OCI-LY1 (cell line): ENCODE data around the gene P2RX6.

Experiments
- H2AFZ ChIP-seq: fragments of 200-600 bp; sonication (generic), shearing (Covaris generic); 2 replicates; pipeline ENCODE4 v1.6.0; 2014; ENCODE audit warnings: antibody characterized with exemption, mild to moderate bottlenecking, low read length
- H3F3A ChIP-seq: fragments of 200-600 bp; sonication (generic), shearing (Covaris generic); 2 replicates; pipeline ENCODE4 v1.6.0; 2014; ENCODE audit warnings: mild to moderate bottlenecking, antibody characterized with exemption, low read length, moderate library complexity; ENCODE audit not compliant: insufficient read depth
- H3K27ac ChIP-seq: fragments of 200-600 bp; sonication (generic); 2 replicates; pipeline ENCODE4 v1.5.1; 2014; ENCODE audit warnings: low read length, mixed run types, mild to moderate bottlenecking, low read depth; ENCODE audit not compliant: poor library complexity, severe bottlenecking
- H3K27me3 ChIP-seq: fragments of 200-600 bp; sonication (generic); 2 replicates; pipeline ENCODE4 v1.6.0; 2014; ENCODE audit warnings: antibody characterized with exemption, mild to moderate bottlenecking, low read length, moderate library complexity; ENCODE audit not compliant: insufficient read depth
- H3K36me3 ChIP-seq: fragments of 200-600 bp; sonication (generic); 2 replicates; pipeline ENCODE4 v1.6.1; 2014; ENCODE audit warnings: mild to moderate bottlenecking, antibody characterized with exemption, low read length, moderate library complexity, mixed read lengths; ENCODE audit not compliant: insufficient read depth
- H3K4me1 ChIP-seq: fragments of 200-600 bp; sonication (generic); 2 replicates; pipeline ENCODE4 v1.5.1; 2014; ENCODE audit warnings: mild to moderate bottlenecking, low read length, moderate library complexity; ENCODE audit not compliant: insufficient read depth, severe bottlenecking
- H3K4me2 ChIP-seq: fragments of 200-600 bp; sonication (generic), shearing (Covaris generic); 2 replicates; pipeline ENCODE4 v1.6.1; 2014; ENCODE audit warnings: low read length
- H3K4me3 ChIP-seq: fragments of 200-600 bp; sonication (generic); 2 replicates; pipeline ENCODE4 v1.5.1; 2014; ENCODE audit warnings: low read length, low read depth, mild to moderate bottlenecking, mixed read lengths; ENCODE audit not compliant: poor library complexity, severe bottlenecking
- H3K79me2 ChIP-seq: fragments of 200-600 bp; shearing (Covaris generic); 2 replicates; pipeline ENCODE4 v1.6.1; 2016; ENCODE audit warnings: mixed run types, low read length, mixed read lengths; ENCODE audit not compliant: insufficient read depth
- H3K9ac ChIP-seq: fragments of 200-600 bp; sonication (generic), shearing (Covaris generic); 2 replicates; pipeline ENCODE4 v1.6.1; 2014; ENCODE audit warnings: mild to moderate bottlenecking, low read length, mixed read lengths
- H3K9me2 ChIP-seq: fragments of 200-600 bp; sonication (generic), shearing (Covaris generic); 2 replicates; pipeline ENCODE4 v1.6.1; 2014; ENCODE audit warnings: low read depth, mild to moderate bottlenecking, low read length, mixed read lengths
- H3K9me3 ChIP-seq: fragments of 200-600 bp; shearing (Covaris generic); 2 replicates; pipeline ENCODE4 v1.6.1; 2014; ENCODE audit warnings: low read length, mixed read lengths
- H4K20me1 ChIP-seq: fragments of 200-600 bp; sonication (generic), shearing (Covaris generic); 2 replicates; pipeline ENCODE4 v1.6.0; 2016; ENCODE audit warnings: mild to moderate bottlenecking, low read length; ENCODE audit not compliant: insufficient read depth
- EZH2 ChIP-seq: fragments of 200-600 bp; sonication (generic), shearing (Covaris generic); IDR thresholded peaks from 2 replicates; pipeline ENCODE4 v1.8.0; 2017; ENCODE audit warnings: borderline replicate concordance, mixed run types, mild to moderate bottlenecking, antibody characterized with exemption, low read length, moderate library complexity, mixed read lengths
- TF ChIP-seq, protein P1 (sequence below): fragments of 200-600 bp; sonication (generic), shearing (Covaris generic); IDR thresholded peaks from 2 replicates; pipeline ENCODE4 v1.5.1; 2017; ENCODE audit warnings: mild to moderate bottlenecking, antibody characterized with exemption, low read length, moderate library complexity, mixed read lengths

The P2RX6 gene

DNA sequence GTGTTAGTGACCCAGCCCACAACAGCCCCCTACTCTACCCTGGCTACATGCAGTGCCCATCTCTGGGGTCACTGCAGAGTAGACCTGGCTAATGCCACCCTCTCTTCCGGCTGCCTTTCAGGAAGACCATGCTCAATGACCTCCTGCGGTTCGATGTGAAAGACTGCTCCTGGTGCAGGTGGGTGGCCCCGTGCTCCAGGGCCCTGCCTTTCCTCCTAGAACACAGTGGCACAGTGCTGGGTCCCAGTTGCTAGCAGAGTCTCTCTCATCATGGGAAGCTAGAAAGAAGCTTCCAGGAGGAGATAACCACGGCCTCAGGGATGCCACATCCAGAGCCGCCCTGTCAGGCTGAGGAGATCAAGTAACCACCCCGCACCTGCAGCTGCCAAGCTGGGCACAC, 29.2 kb upstream of the P2RX6 start:
- Histone ChIP-seq H3K36me3 (peaks cover 20% of the 10 kb centered on the region; the same call in 1 of the 2 replicates), H2AFZ (no peak overlapping the region), H3K9ac (no peak overlapping the region), H3K79me2 (no peaks in the 10 kb centered on the region), H3K9me3 (no peaks in the 10 kb centered on the region), H3K27me3 (no peaks in the 10 kb centered on the region), H3K9me2 (no peaks in the 10 kb centered on the region), H3K4me3 (no peak overlapping the region), H3F3A (no peaks in the 10 kb centered on the region), H3K4me1 (peaks cover 20% of the 10 kb centered on the region), H3K27ac (no peak overlapping the region), H3K4me2 (no peak overlapping the region), H4K20me1 (no peaks in the 10 kb centered on the region)
- TF ChIP-seq EZH2, result no peak
- TF ChIP-seq, protein P1, sequence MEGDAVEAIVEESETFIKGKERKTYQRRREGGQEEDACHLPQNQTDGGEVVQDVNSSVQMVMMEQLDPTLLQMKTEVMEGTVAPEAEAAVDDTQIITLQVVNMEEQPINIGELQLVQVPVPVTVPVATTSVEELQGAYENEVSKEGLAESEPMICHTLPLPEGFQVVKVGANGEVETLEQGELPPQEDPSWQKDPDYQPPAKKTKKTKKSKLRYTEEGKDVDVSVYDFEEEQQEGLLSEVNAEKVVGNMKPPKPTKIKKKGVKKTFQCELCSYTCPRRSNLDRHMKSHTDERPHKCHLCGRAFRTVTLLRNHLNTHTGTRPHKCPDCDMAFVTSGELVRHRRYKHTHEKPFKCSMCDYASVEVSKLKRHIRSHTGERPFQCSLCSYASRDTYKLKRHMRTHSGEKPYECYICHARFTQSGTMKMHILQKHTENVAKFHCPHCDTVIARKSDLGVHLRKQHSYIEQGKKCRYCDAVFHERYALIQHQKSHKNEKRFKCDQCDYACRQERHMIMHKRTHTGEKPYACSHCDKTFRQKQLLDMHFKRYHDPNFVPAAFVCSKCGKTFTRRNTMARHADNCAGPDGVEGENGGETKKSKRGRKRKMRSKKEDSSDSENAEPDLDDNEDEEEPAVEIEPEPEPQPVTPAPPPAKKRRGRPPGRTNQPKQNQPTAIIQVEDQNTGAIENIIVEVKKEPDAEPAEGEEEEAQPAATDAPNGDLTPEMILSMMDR, result no peak

DNA sequence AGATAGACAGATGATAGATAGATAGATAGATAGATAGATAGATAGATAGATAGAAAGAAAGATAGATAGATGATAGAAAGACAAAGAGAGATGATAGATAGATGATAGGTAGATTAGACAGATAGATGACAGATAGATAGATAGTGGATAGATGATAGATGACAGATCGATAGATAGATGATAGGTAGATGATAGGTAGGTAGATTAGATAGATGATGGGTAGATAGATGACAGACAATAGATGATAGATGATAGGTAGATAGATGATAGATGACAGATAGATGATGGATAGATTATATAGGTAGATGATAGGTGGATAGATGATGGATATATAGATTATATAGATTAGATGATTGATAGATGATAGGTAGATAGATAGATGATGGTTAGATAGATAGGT, 28.6 kb upstream of the P2RX6 start:
- H3F3A ChIP-seq, result no peaks in the 10 kb centered on the region
- H4K20me1 ChIP-seq, result no peaks in the 10 kb centered on the region
- peaks cover 20% of the 10 kb centered on the region; the same call in 1 of the 2 replicates for H3K36me3 ChIP-seq
- H3K4me2 ChIP-seq, result no peak overlapping the region
- no peak for TF ChIP-seq EZH2
- TF ChIP-seq, protein P1, result no peak
- no peaks in the 10 kb centered on the region for H3K9me3 ChIP-seq
- H3K27me3 ChIP-seq, result no peaks in the 10 kb centered on the region
- H3K79me2 ChIP-seq, result no peaks in the 10 kb centered on the region
- H3K4me1 ChIP-seq, result peaks cover 14% of the 10 kb centered on the region
- no peak overlapping the region for H3K9ac ChIP-seq
- no peak overlapping the region for H2AFZ ChIP-seq
- H3K4me3 ChIP-seq, result no peak overlapping the region
- H3K27ac ChIP-seq, result no peak overlapping the region
- H3K9me2 ChIP-seq, result no peaks in the 10 kb centered on the region

DNA sequence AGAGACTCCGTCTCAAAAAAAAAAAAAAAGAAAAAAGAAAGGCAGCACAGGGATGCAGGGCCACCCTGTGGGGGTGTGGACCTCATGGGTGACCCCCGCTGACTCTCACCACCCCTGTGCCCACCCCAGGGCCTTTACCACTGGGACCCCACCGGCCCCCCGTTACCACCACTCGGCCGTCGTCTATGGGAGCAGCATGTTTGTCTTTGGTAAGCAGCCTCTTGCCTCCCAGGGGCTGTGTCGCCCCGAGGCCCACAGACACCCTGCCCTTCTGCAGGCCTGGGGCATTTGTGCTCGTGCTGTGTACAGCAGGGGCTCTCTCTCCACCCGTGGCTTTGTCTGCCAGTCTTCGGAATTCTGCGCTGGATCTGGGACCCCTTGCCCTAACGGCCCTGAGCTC, 27.6 kb upstream of the P2RX6 start:
- no peaks in the 10 kb centered on the region for H3K9me3 ChIP-seq
- no peaks in the 10 kb centered on the region for H3K9me2 ChIP-seq
- no peaks in the 10 kb centered on the region for H3K27me3 ChIP-seq
- H2AFZ ChIP-seq, result no peak overlapping the region
- no peak overlapping the region for H3K9ac ChIP-seq
- H3K36me3 ChIP-seq, result peaks cover 29% of the 10 kb centered on the region; the same call in 1 of the 2 replicates
- H3K4me2 ChIP-seq, result no peak overlapping the region
- TF ChIP-seq, protein P1, result no peak
- no peak for TF ChIP-seq EZH2
- no peaks in the 10 kb centered on the region for H4K20me1 ChIP-seq
- H3F3A ChIP-seq, result no peaks in the 10 kb centered on the region
- H3K27ac ChIP-seq, result no peak overlapping the region
- H3K4me3 ChIP-seq, result no peak overlapping the region
- H3K4me1 ChIP-seq, result peaks cover 11% of the 10 kb centered on the region
- no peaks in the 10 kb centered on the region for H3K79me2 ChIP-seq
